GM23248 (cell line): ENCODE measurements around the gene SLC37A3.

Experiments used
- EZH2 ChIP-seq: fragments of 200-600 bp; sonication (generic); IDR thresholded peaks from 2 replicates; pipeline ENCODE4 v1.6.1; 2018; ENCODE audit warnings: antibody characterized with exemption, mild to moderate bottlenecking; ENCODE audit not compliant: insufficient read depth, poor library complexity, severe bottlenecking
- EZH2phosphoT487 ChIP-seq: fragments of 200-600 bp; sonication (generic); IDR thresholded peaks from 2 replicates; pipeline ENCODE4 v1.6.1; 2018; ENCODE audit warnings: antibody characterized with exemption, moderate library complexity, mild to moderate bottlenecking, low read depth; ENCODE audit not compliant: insufficient read depth

- TF ChIP-seq EZH2 (no peak), EZH2phosphoT487 (no peak)
Measured at GRCh38 chr7:140417456-140418155, 19.3 kb upstream of the SLC37A3 start.
